Measurements from ENCODE around the gene NAT14.

NAT14 gene

GRCh38 chr19:55486043-55486970 is 1.3 kb downstream of the NAT14 start:
- Mint-ChIP-seq H3K4me1 (ENCODE audit: low read depth) (peaks cover 26% of the 10 kb centered on the region), H3K9me3 (no peaks in the 10 kb centered on the region), H3K27ac (peak overlapping the region; percentile 90), H3K36me3 (ENCODE audit: low read depth) (no peaks in the 10 kb centered on the region), H3K4me3 (peak overlapping the region; percentile 80), H3K27me3 (no peaks in the 10 kb centered on the region)

- H3K27ac Mint-ChIP-seq: peak overlapping the region; percentile 90
- H3K36me3 Mint-ChIP-seq (ENCODE audit: low read depth): no peaks in the 10 kb centered on the region
- peak overlapping the region; percentile 62 for H3K4me3 Mint-ChIP-seq
- H3K27me3 Mint-ChIP-seq: no peaks in the 10 kb centered on the region
- no peaks in the 10 kb centered on the region for H3K9me3 Mint-ChIP-seq
- peaks cover 26% of the 10 kb centered on the region for H3K4me1 Mint-ChIP-seq (ENCODE audit: low read depth)
These were observed 2.3 kb downstream of the NAT14 start for GRCh38 chr19:55486971-55487923.

DNA sequence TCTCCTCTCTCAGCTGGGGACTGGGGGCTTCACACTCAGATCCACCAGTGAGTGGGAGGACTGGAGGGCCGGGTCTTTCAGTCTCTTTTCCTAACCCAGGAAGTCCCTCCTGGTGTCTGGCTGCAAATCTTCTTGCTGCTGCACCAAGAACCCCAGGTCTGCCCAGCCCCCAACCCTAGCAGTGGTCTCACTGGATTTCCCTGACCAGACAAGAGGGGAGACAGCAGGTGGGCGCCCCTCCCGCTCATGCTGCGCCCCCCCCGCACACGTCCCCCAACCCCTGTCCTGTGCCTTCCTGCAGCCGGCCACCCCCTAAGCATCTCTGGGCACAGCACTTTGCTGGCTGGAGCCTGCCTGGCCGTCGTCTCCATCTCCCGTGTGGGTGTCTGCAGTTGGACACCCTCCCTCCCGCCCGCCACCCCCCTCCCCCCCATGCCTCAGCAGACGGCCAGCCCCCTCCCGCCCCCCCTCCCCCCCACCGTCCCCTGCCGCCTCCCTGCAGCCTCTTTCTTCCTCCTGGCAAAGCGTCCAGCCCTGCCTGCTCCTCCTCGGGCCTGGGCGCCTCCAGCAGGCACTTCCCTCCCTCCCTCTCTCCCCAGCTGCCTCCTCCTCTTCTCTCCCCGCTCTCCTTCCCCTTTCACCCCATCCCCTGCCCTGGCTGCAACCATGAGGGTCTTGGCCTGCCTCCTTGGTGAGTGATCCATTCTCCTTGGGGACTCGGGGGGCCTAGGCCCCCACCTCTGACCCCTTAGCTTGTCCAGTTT is 3.1 kb downstream of the NAT14 start, which contains the start of gene SSC5D:
SSC5D (plus strand) TSS at position 513 of the 764 bp plus-strand sequence; CDS start at position 667, 154 bp downstream.
- no peaks in the 10 kb centered on the region for H3K9me3 Mint-ChIP-seq
- H3K4me1 Mint-ChIP-seq (ENCODE audit: low read depth): peaks cover 26% of the 10 kb centered on the region
- H3K4me3 Mint-ChIP-seq: peak within 1 kb of the TSS; percentile 62
- peak within 1 kb of the TSS; percentile 90 for H3K27ac Mint-ChIP-seq
- no peaks in the 10 kb centered on the region for H3K27me3 Mint-ChIP-seq
- H3K36me3 Mint-ChIP-seq (ENCODE audit: low read depth): no peaks in the 10 kb centered on the region

DNA sequence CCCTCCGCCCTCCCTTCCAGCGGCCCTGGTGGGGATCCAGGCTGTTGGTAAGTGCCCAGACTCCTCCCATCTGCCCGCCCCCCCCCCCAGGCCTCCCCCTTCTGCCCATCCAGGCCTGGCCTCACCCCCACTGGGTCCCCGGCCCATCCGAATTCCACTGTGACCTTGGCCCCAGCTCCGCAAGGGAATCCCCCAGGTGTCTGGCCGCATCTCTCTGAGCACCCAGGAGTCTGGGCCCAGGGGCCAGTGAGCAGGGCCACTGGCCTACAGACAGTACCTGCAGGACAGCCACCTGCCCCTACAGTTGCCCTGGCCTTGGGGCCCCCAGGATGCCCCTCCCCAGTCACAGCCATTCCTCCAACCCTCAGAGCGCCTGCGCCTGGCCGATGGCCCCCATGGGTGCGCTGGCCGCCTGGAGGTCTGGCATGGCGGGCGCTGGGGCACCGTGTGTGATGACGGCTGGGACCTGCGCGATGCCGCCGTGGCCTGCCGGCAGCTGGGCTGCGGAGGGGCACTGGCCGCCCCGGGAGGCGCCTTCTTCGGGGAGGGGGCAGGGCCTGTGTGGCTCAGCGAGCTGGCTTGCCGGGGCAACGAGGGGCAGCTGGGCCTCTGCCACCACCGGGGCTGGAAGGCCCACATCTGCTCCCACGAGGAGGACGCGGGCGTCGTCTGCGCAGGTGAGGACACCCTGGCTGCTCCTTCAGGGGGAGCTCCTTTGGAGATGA is 4.2 kb downstream of the NAT14 start:
- peaks cover 26% of the 10 kb centered on the region for H3K4me1 Mint-ChIP-seq (ENCODE audit: low read depth)
- H3K9me3 Mint-ChIP-seq: no peaks in the 10 kb centered on the region
- H3K27me3 Mint-ChIP-seq: no peaks in the 10 kb centered on the region
- H3K4me3 Mint-ChIP-seq: no peak overlapping the region
- H3K27ac Mint-ChIP-seq: no peak overlapping the region
- H3K36me3 Mint-ChIP-seq (ENCODE audit: low read depth): no peaks in the 10 kb centered on the region

DNA sequence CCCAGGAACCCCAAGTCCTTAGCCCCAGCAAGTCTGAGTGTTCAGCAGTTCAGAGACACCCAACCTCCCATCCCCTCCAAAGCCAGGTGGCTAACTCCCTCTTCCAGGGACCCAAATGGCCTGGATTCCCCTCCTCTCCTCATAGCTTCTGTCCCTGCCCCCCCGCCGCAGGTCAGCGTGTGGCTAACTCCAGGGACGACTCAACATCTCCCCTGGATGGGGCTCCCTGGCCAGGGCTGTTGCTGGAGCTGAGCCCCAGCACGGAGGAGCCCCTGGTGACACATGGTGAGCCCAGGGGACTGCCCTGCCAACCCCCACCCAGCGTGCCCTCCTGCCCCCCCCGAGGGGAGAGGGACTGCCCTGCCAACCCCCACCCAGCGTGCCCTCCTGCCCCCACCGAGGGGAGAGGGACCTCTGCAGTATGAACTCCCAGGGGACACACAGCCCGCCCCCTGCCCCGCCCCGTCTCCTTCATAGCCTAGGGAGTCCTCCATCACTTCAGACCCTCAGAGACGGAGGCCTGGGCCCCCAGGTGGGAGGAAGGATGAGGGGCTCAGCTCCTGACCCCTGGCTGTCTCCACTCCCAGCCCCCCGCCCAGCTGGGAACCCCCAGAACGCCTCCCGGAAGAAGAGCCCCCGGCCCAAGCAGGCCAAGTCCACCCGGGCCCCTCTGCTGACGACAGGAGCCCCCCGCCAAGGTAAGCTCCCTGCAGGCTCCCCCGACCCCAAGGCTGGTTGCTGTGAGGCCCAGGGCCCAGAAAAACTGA is 4.9 kb downstream of the NAT14 start:
- H3K9me3 Mint-ChIP-seq: no peaks in the 10 kb centered on the region
- H3K4me3 Mint-ChIP-seq: no peak overlapping the region
- H3K27ac Mint-ChIP-seq: no peak overlapping the region

DNA sequence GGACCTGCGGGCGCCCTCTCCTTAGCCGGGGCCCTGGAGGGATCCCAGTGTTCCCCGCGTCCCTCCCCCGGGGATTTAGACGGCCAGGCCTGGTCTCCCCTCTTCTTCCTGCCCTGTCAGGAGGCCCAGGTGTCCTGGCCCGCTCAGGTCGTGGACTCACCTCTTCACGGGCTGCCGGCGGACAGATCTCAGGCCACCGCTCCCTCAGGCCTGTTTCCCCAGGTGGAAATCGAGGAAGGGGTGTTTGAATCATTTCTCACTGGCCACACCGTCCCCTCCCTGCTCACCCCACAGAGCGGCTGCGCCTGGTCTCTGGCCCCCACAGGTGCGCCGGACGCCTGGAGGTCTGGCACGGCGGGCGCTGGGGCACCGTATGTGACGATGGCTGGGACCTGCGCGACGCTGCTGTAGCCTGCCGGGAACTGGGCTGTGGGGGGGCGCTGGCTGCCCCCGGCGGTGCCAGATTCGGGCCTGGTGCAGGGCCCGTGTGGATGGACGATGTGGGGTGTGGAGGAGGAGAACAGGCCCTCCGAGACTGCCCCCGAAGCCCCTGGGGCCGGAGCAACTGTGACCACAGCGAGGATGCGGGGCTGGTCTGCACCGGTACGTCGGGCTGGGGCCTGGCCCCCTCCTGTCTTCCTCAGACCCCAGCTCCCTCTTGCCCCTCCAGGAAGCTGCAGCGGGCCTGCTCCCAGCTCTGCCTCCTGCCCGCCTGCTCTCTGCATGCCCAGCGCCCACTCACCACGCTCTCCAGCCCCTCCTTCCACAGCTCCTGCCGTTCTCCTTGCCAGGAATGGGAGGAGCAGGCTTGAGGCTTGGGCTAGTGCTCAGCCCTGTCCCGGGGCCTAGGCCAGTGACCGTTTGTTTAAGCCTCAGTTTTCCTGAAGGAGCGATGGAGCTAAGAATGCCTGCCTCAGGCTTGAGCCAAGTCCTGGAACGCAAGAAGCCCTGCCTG is 5.8 kb downstream of the NAT14 start:
- no peak overlapping the region for H3K4me3 Mint-ChIP-seq
- H3K9me3 Mint-ChIP-seq: no peaks in the 10 kb centered on the region
- peaks cover 21% of the 10 kb centered on the region for H3K4me1 Mint-ChIP-seq (ENCODE audit: low read depth)

More for the DNA sequence above, 4.9 kb downstream of the NAT14 start:
- H3K36me3 Mint-ChIP-seq (ENCODE audit: low read depth): no peaks in the 10 kb centered on the region
- H3K4me1 Mint-ChIP-seq (ENCODE audit: low read depth): peaks cover 26% of the 10 kb centered on the region
- no peaks in the 10 kb centered on the region for H3K27me3 Mint-ChIP-seq

DNA sequence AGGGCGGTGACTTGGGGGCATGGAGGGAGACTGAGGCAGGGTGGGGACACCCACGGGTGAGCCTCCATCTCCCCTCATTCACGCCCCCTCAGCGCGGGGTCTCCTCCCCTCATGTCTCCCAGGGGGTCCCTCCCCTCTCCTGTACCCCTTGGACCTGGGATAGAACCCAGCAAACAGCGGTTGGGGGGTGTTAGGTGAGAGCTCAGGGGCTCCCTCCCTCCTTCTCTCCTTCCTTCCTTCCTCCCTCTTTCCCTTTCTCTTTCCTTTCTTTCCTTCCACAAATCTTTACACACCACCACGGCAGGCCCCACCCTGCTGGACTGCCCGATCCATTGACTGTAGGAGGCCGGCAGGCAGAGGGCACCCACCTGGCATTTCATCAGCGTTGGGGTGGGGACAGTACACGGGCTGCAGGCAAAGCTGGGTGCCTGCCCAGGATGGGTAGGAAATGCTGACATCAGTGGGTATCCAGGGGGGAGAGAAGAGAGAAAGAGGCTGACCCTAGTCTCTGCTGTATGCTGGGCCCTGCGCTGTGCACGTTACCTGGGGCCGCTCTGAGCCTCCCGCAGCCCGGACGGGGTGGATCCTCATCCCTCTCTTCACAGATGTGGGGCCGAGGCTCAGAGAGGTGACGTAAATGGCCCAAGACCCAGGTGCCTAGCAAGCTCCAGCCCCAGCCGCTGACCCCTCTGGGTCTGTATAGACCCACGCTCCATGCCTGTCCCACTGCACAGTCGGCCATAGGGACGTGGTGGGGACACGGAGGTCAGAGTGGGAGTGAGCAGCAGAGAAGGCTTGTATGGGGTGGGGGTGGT is 6.8 kb downstream of the NAT14 start:
- H3K36me3 Mint-ChIP-seq (ENCODE audit: low read depth): no peaks in the 10 kb centered on the region
- no peak overlapping the region for H3K4me3 Mint-ChIP-seq
- no peaks in the 10 kb centered on the region for H3K9me3 Mint-ChIP-seq
- H3K4me1 Mint-ChIP-seq (ENCODE audit: low read depth): peaks cover 16% of the 10 kb centered on the region
- no peak overlapping the region for H3K27ac Mint-ChIP-seq
- no peaks in the 10 kb centered on the region for H3K27me3 Mint-ChIP-seq

More for the DNA sequence above, 5.8 kb downstream of the NAT14 start:
- no peak overlapping the region for H3K27ac Mint-ChIP-seq
- no peaks in the 10 kb centered on the region for H3K36me3 Mint-ChIP-seq (ENCODE audit: low read depth)
- no peaks in the 10 kb centered on the region for H3K27me3 Mint-ChIP-seq

- no peak overlapping the region for H3K4me3 Mint-ChIP-seq
- no peaks in the 10 kb centered on the region for H3K27me3 Mint-ChIP-seq
- peaks cover 9% of the 10 kb centered on the region for H3K4me1 Mint-ChIP-seq (ENCODE audit: low read depth)
- H3K9me3 Mint-ChIP-seq: no peaks in the 10 kb centered on the region
- H3K27ac Mint-ChIP-seq: no peak overlapping the region
- H3K36me3 Mint-ChIP-seq (ENCODE audit: low read depth): no peaks in the 10 kb centered on the region
These were observed 7.5 kb downstream of the NAT14 start for GRCh38 chr19:55492362-55492944.

- Mint-ChIP-seq H3K27me3 (no peaks in the 10 kb centered on the region), H3K4me1 (ENCODE audit: low read depth) (peaks cover 5% of the 10 kb centered on the region), H3K36me3 (ENCODE audit: low read depth) (no peaks in the 10 kb centered on the region), H3K9me3 (no peaks in the 10 kb centered on the region), H3K27ac (no peak overlapping the region), H3K4me3 (no peak overlapping the region)
These were observed 8.2 kb downstream of the NAT14 start for GRCh38 chr19:55493052-55493644.

DNA sequence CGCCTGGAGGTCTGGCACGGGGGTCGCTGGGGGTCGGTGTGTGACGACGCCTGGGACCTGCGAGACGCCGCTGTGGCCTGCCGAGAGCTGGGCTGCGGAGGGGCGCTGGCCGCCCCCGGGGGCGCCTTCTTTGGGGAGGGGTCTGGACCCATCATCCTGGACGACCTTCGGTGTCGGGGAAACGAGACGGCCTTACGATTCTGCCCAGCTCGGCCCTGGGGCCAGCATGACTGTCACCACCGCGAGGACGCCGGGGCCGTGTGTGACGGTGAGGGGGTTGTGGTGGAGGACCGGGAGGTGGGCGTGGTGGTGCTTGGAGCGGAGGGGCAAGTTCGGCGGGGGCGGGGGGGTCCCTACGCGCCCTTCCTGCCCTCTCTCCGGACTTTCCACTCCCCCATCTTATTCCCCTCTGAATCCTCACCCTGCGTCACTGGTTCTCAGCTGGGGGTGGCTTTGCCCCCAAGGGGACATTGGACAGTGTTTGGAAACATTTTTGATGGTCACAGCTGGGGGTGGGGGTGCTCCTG is 8.7 kb downstream of the NAT14 start:
- no peak overlapping the region for H3K4me3 Mint-ChIP-seq
- no peaks in the 10 kb centered on the region for H3K9me3 Mint-ChIP-seq
- H3K27ac Mint-ChIP-seq: no peak overlapping the region
- H3K36me3 Mint-ChIP-seq (ENCODE audit: low read depth): no peaks in the 10 kb centered on the region
- H3K4me1 Mint-ChIP-seq (ENCODE audit: low read depth): peaks cover 5% of the 10 kb centered on the region
- H3K27me3 Mint-ChIP-seq: no peaks in the 10 kb centered on the region

DNA sequence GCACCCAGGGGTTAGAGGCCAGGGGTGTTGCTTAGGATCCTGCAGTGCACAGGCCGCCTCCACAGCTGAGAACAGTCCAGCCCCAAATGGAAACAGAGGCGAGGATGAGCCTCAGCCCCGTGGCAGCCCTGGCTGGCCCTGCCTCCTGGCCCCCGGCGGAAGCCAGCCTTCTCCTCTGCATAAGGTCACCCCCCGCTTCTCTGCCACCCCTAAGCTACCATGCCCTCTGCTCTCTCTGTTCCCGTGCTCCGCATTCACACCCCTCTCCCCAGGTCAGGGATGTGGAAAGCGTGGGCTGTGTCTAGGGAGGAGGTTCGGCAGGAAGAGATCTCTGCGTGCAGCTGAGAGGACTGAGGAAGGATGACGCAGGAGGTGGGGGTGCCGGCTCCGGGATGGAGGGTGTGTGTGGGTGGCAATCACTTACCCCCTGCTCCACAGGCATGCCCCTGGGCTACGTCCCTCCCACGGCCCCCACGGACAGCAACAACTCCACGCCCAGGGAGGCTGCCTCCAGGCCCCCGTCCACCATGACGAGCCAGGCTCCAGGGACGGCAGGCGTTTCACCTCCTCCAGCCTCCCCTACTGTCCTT is 9.3 kb downstream of the NAT14 start:
- Mint-ChIP-seq H3K9me3 (no peaks in the 10 kb centered on the region), H3K27ac (no peak overlapping the region), H3K36me3 (ENCODE audit: low read depth) (no peaks in the 10 kb centered on the region), H3K27me3 (no peaks in the 10 kb centered on the region), H3K4me3 (peak overlapping the region; percentile 53), H3K4me1 (ENCODE audit: low read depth) (peaks cover 5% of the 10 kb centered on the region)

Measured in stimulated activated naive CD8-positive, alpha-beta T cell treated with anti-CD3 and anti-CD28 coated beads, Interleukin-15, Interleukin-2, amounts not matched to agents 100 ng/mL and 50 ng/mL, for 24 hours (primary cell).